ENCODE data around the gene HSPG2. TPM values are rescaled to one million over a fixed set of nuclear protein-coding genes. Genes with fewer than 3 reads are reported as not detected.

Gene HSPG2
- total and polyA plus RNA-seq, 9 of the 15 experiments (the other 6 are each of a cell fraction or from before 2014, with no cell fraction given): 0.14 to 160 (median 15.7) TPM

GRCh38 chr1:21847223-21848205 lies 89.6 kb downstream of the HSPG2 start:
- no peaks in the 10 kb centered on the region for H3K27me3 ChIP-seq (ENCODE audit: control insufficient read depth in 2 of 2, insufficient read depth in 2 of 2, low read length in 2 of 2)
- no peaks in the 10 kb centered on the region for H3K9me3 ChIP-seq (replicated peaks; ENCODE audit: control insufficient read depth, insufficient read depth, low read depth, low read length)
- peak overlapping the region in 1 of 2 experiments; percentile 61; a peak in 1 of 4 replicates for H3K9ac ChIP-seq (ENCODE audit: insufficient read depth in 1 of 2, low read depth in 2 of 2, low read length in 2 of 2)
- peaks cover 0 to 28% of the 10 kb centered on the region in 2 experiments; a peak in 1 of 5 replicates for H3K4me1 ChIP-seq (replicated peaks in 1 of 2; ENCODE audit: control insufficient read depth in 2 of 2, insufficient read depth in 2 of 2, low read length in 2 of 2)
- intact Hi-C loops (cut with micrococcal nuclease) (no loop called here), in situ Hi-C loops (cut with MboI) (no loop called here)
- no peak overlapping the region for H2AFZ ChIP-seq (ENCODE audit: low read depth, low read length)
- ATAC-seq (no peak), DNase-seq (ENCODE audit: extremely low read depth in 1 of 4, low spot score in 3 of 4) (no peak), FAIRE-seq (no peak)
- no peak overlapping the region for H3K4me3 ChIP-seq
- peaks cover 7% of the 10 kb centered on the region for H3K9me1 ChIP-seq (ENCODE audit: control insufficient read depth, insufficient read depth, low read length)
- no peaks in the 10 kb centered on the region for H4K20me1 ChIP-seq (replicated peaks; ENCODE audit: control insufficient read depth, insufficient read depth, low read length)
- ChIA-PET CTCF (ENCODE audit: low intra/inter-chr PET ratio) (no interaction called here), POLR2A (interaction anchor here (0.6 kb wide), 1 partner anchor 192 kb away, joined by 3 read pairs; no protein-coding TSS in a partner anchor)
- no peak for TF ChIP-seq MBD1 (CRISPR knock-in tag; IDR thresholded peaks at IDR 0.05)
- TF ChIP-seq FOXK1 (CRISPR knock-in tag; IDR thresholded peaks at IDR 0.05; ENCODE audit: borderline replicate concordance): no peak
- TF ChIP-seq NR2F6 (CRISPR knock-in tag; IDR thresholded peaks at IDR 0.05): no peak
- TF ChIP-seq HDAC2 (IDR thresholded peaks at IDR 0.05): no peak
- no peak for TF ChIP-seq KDM4B (IDR thresholded peaks at IDR 0.05; ENCODE audit: borderline replicate concordance in 2 of 2, low read depth in 1 of 2)
- TF ChIP-seq SMARCB1 (IDR thresholded peaks at IDR 0.05; ENCODE audit: insufficient read length, low read depth): no peak
- TF ChIP-seq CHD2 (IDR thresholded peaks at IDR 0.05; ENCODE audit: low read depth, low read length): no peak
- peak; percentile 56; the same call in 1 of the 2 replicates for TF ChIP-seq POLR2G (IDR thresholded peaks at IDR 0.05; ENCODE audit: low read depth, low read length)
- no peak for TF ChIP-seq EGR1 (conservative IDR thresholded peaks at IDR 0.05)
- no peak for TF ChIP-seq ZNF347 (CRISPR knock-in tag; IDR thresholded peaks at IDR 0.05; ENCODE audit: low read depth)
- peak; percentile 82 for TF ChIP-seq RBM22 (IDR thresholded peaks at IDR 0.05; ENCODE audit: low read depth, low read length, poor library complexity, severe bottlenecking)
- no peak for TF ChIP-seq ID3 (CRISPR knock-in tag; IDR thresholded peaks at IDR 0.05)
- TF ChIP-seq ID3 (tag; IDR thresholded peaks at IDR 0.05): no peak
- TF ChIP-seq PHF8 (IDR thresholded peaks at IDR 0.05; ENCODE audit: borderline replicate concordance, low read length): no peak
- no TSS peak for BruUV-seq (replicated peaks)
- H3K27ac ChIP-seq (ENCODE audit: extremely low read depth, low read depth, low read length): no peak overlapping the region
- H3K79me2 ChIP-seq (ENCODE audit: control insufficient read depth, insufficient read depth, low read length): no peaks in the 10 kb centered on the region
- 91% methylated on average over 42 of the region's 47 CpGs for WGBS (ENCODE audit: insufficient coverage, low coverage, missing lambda C conversion rate)
- H3K4me2 ChIP-seq (ENCODE audit: insufficient read depth, low read length): no peak overlapping the region
- H3K36me3 ChIP-seq (ENCODE audit: control insufficient read depth, insufficient read depth, low read length): peaks cover 89% of the 10 kb centered on the region
